GM12801 (cell line): ENCODE measurements around the gene FAT2.

ENCODE experiments used
- CTCF ChIP-seq: IDR thresholded peaks from one replicate; pipeline ENCODE4 v1.5.1; 2011; ENCODE audit warnings: control low read depth; ENCODE audit not compliant: insufficient read length; ENCODE audit errors: extremely low read depth

The FAT2 gene

GRCh38 chr5:151620461-151620840 lies 29.3 kb upstream of the FAT2 start:
- TF ChIP-seq CTCF, result no peak

DNA sequence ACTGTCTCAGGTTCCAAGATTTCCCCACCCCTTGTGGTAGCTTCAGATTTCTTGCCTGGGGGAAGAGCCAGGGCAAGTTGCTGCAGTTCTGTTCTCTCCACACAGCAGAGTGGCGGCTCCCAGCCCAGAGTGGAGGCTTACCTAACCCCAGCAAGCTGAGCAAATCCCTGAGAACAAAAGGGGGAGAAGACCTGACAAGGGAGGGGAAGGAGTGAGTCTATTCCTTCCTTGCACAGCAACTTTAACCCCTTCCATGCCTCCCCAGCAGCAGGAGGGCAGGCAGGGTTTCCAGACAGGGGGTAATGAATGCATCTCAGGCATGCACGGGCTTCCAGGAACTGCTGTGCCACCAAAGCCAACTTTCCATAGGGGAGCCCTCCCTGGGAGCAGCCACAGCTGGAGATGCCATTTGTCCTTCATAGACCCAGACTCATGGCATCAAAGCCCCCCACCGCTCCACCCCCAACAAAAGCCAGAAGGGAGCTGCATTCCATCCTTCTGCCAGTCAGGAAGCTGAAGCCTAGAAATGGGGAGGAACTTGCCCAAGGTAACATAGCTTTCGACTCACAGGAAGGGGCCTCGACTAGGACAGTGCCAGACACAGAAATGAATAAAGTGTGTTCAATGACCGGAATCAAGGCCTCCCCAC lies 28.8 kb upstream of the FAT2 start:
- no peak for TF ChIP-seq CTCF

- TF ChIP-seq CTCF, result no peak
These were observed 27.8 kb upstream of the FAT2 start for GRCh38 chr5:151618907-151619306.

DNA sequence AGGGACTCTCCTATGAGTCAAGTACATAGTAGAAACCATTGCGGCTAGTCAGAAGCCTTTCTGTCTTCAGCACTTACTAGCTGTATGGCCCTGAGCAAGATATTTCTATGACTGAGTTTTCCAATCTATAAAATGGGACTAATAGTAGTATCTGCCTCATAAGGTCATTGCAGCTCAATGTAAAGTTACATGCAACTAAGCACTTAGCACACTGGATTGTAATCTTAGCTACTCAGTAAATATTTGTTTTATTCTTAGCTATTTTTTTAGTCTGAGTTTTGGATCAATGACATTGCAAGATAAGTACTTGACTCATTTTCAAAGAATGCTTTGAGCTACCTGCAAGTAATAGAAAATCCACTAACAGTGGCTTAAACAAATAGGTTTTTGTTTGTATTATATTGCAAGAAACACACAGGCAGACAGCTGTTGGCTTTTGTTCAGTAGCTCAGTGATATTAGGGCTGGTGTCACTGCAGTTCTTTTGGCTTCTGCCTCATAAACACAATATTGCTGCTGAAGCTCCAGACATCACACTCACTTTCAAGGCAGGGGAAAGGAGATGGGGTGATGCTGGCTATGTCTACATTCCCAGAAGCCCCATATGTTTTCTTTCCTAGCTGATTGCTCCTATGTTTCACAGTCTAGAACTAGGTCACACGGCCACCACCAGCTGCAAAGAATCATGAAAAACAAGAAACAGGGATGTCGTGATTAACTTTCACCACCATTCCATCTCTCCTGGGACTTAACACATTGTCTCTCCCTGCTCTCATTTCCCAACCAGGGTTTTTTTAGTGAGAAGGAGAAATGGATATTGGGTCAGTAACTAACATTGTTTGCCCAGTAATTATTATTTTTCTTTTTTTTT lies 26.9 kb upstream of the FAT2 start:
- TF ChIP-seq CTCF, result no peak

GRCh38 chr5:151617383-151617840 lies 26.3 kb upstream of the FAT2 start:
- TF ChIP-seq CTCF, result no peak

GRCh38 chr5:151615431-151615830 lies 24.3 kb upstream of the FAT2 start:
- TF ChIP-seq CTCF, result no peak

GRCh38 chr5:151614565-151614964 lies 23.4 kb upstream of the FAT2 start:
- no peak for TF ChIP-seq CTCF
